HCT116 (cell line): Measurements from ENCODE around the gene CD99L2. TPM values are rescaled to one million over a fixed set of nuclear protein-coding genes. Genes with fewer than 3 reads are reported as not detected.

ENCODE experiments used
- ATAC-seq: fragments of 200-7000 bp; cut with Tn5 transposase; 2 replicates; pipeline ENCODE4 v1.9.1; 2020; ENCODE audit warnings: mild to moderate bottlenecking, moderate library complexity
- BruUV-seq: library from RNA; stranded (reverse); fragments of 400-500 nt; replicated peaks from 2 replicates; lab custom pipeline; 2021; lab: Mats Ljungman, UMichigan
- CTCF ChIA-PET: fragments of 300-600 bp; sonication (Branson Sonifier 250); formaldehyde crosslinking; loops from one replicate; lab custom pipeline; 2021; ENCODE audit warnings: antibody characterized with exemption; lab: Charles Lee
- POLR2A ChIA-PET: fragments of 300-600, 350-600 bp; sonication (Branson Sonifier 250); formaldehyde crosslinking; loops from one replicate; lab custom pipeline; 2021; ENCODE audit warnings: antibody characterized with exemption; lab: Charles Lee
- RAD21 ChIA-PET, 2 experiments: fragments of 300-600 bp; sonication (Branson Sonifier 250); formaldehyde crosslinking; loops; one replicate each; lab custom pipeline; 2023; ENCODE audit warnings: low total read pairs in 2 of 2; ENCODE audit not compliant: uncharacterized antibody in 2 of 2, unreplicated experiment in 2 of 2, low non-redundant PET in 1 of 2; lab: Charles Lee
- DNase-seq: peaks from one replicate; pipeline ENCODE4 v3.0.0-alpha.2; 2010; ENCODE audit warnings: low read depth, low spot score
- H2AFZ ChIP-seq: fragments of 200-600 bp; shearing (Covaris generic), sonication (generic); 2 replicates; pipeline ENCODE4 v1.6.1; 2017; ENCODE audit warnings: low read depth, mixed run types, mixed read lengths, antibody characterized with exemption, low read length; ENCODE audit not compliant: poor library complexity, severe bottlenecking
- H3K27ac ChIP-seq: 2 replicates; pipeline ENCODE4 v1.5.1; 2012; ENCODE audit warnings: low read depth, low read length
- H3K27me3 ChIP-seq: fragments of 200-600 bp; sonication (generic); 2 replicates; pipeline ENCODE4 v1.6.1; 2016; ENCODE audit warnings: mixed run types, low read length, mixed read lengths; ENCODE audit not compliant: insufficient read depth
- H3K36me3 ChIP-seq, 2 experiments: fragments of 200-500 bp in 1 of 2; fragments of 200-600 bp in 1 of 2; sonication (Bioruptor generic) in 1 of 2; sonication (generic) in 1 of 2; 2 replicates each; pipeline versions ENCODE4 v1.5.1 to v1.6.1; 2014 to 2016; ENCODE audit warnings: low read length in 2 of 2, inconsistent platforms in 1 of 2, mixed read lengths in 1 of 2, mixed run types in 1 of 2; ENCODE audit not compliant: insufficient read depth in 2 of 2, control insufficient read depth in 1 of 2
- H3K4me1 ChIP-seq, 2 experiments: fragments of 200-600 bp in 1 of 2; sonication (generic) in 1 of 2; 2 replicates each; pipeline versions ENCODE4 v1.5.1 to v1.6.1; 2012 to 2017; ENCODE audit warnings: low read length in 2 of 2, inconsistent platforms in 1 of 2, mild to moderate bottlenecking in 1 of 2, mixed read lengths in 1 of 2, mixed run types in 1 of 2, moderate library complexity in 1 of 2; ENCODE audit not compliant: insufficient read depth in 2 of 2, control insufficient read depth in 1 of 2
- H3K4me2 ChIP-seq: fragments of 200-600 bp; sonication (generic); 2 replicates; pipeline ENCODE4 v1.6.1; 2017; ENCODE audit warnings: mixed run types, low read length, mixed read lengths
- H3K4me3 ChIP-seq, 2 experiments: fragments of 200-600 bp in 1 of 2; sonication (generic) in 1 of 2; replicated peaks in 1 of 2; 2 replicates each; pipeline ENCODE4 v1.5.1; 2011 to 2016; ENCODE audit warnings: low read length in 2 of 2, control low read depth in 1 of 2, low read depth in 1 of 2, mild to moderate bottlenecking in 1 of 2, mixed read lengths in 1 of 2, mixed run types in 1 of 2
- H3K79me2 ChIP-seq: fragments of 200-600 bp; sonication (generic); 2 replicates; pipeline ENCODE4 v1.6.1; 2017; ENCODE audit warnings: mild to moderate bottlenecking, mixed run types, low read length, moderate library complexity, mixed read lengths; ENCODE audit not compliant: insufficient read depth
- H3K9ac ChIP-seq: fragments of 200-600 bp; sonication (generic); 2 replicates; pipeline ENCODE4 v1.6.1; 2016; ENCODE audit warnings: low read length, mixed read lengths
- H3K9me2 ChIP-seq: fragments of 200-600 bp; sonication (generic), shearing (Covaris generic); 2 replicates; pipeline ENCODE4 v1.6.1; 2017; ENCODE audit warnings: mixed run types, mild to moderate bottlenecking, moderate library complexity; ENCODE audit not compliant: insufficient read depth
- H3K9me3 ChIP-seq, 2 experiments: fragments of 200-500 bp in 1 of 2; fragments of 200-600 bp in 1 of 2; sonication (Bioruptor generic) in 1 of 2; sonication (generic) in 1 of 2; 2 replicates each; pipeline ENCODE4 v1.6.1; 2014 to 2017; ENCODE audit warnings: low read length in 2 of 2, mixed read lengths in 2 of 2, inconsistent platforms in 1 of 2, low read depth in 1 of 2, mild to moderate bottlenecking in 1 of 2, mixed run types in 1 of 2, moderate library complexity in 1 of 2; ENCODE audit not compliant: control insufficient read depth in 1 of 2, insufficient read depth in 1 of 2
- H4K20me1 ChIP-seq: fragments of 200-600 bp; sonication (generic), shearing (Covaris generic); 2 replicates; pipeline ENCODE4 v1.6.1; 2017; ENCODE audit warnings: mixed run types, mild to moderate bottlenecking, moderate library complexity; ENCODE audit not compliant: insufficient read depth
- CEBPB ChIP-seq: IDR thresholded peaks from 2 replicates; pipeline ENCODE4 v1.6.1; 2012; ENCODE audit warnings: low read depth
- ELF1 ChIP-seq: IDR thresholded peaks from 2 replicates; pipeline ENCODE4 v1.6.1; 2012; ENCODE audit warnings: low read depth, borderline replicate concordance
- EZH2 ChIP-seq: fragments of 200-600 bp; sonication (generic); IDR thresholded peaks from 2 replicates; pipeline ENCODE4 v1.6.1; 2017; ENCODE audit warnings: antibody characterized with exemption, mixed run types
- EZH2phosphoT487 ChIP-seq: fragments of 200-600 bp; IDR thresholded peaks from 2 replicates; pipeline ENCODE4 v1.6.1; 2018; ENCODE audit warnings: antibody characterized with exemption, borderline replicate concordance
- POLR2AphosphoS5 ChIP-seq: IDR thresholded peaks from 2 replicates; pipeline ENCODE4 v1.6.1; 2011; ENCODE audit warnings: mild to moderate bottlenecking, low read depth, low read length, moderate library complexity
- RAD21 ChIP-seq: IDR thresholded peaks from 2 replicates; pipeline ENCODE4 v1.6.1; 2012; ENCODE audit warnings: low read depth, mild to moderate bottlenecking
- SP1 ChIP-seq: IDR thresholded peaks from 2 replicates; pipeline ENCODE4 v1.6.1; 2012; ENCODE audit warnings: low read depth
- SRF ChIP-seq: IDR thresholded peaks from 2 replicates; pipeline ENCODE4 v1.6.1; 2012; ENCODE audit warnings: low read depth
- TCF7L2 ChIP-seq: IDR thresholded peaks from 2 replicates; pipeline ENCODE4 v1.7.0; 2011; ENCODE audit warnings: borderline replicate concordance, inconsistent platforms; ENCODE audit not compliant: insufficient read depth, insufficient read length; ENCODE audit errors: extremely low read depth
- YY1 ChIP-seq: IDR thresholded peaks from 2 replicates; pipeline ENCODE4 v1.6.1; 2011; ENCODE audit warnings: low read length, low read depth, moderate library complexity, mild to moderate bottlenecking; ENCODE audit not compliant: insufficient replicate concordance; ENCODE audit errors: extremely low read depth
- ZFX ChIP-seq: fragments of 450-650 bp; IDR thresholded peaks from 2 replicates; pipeline ENCODE4 v1.6.1; 2017
- intact Hi-C: fragments of 100-400 bp; cut with micrococcal nuclease; formaldehyde crosslinking; loops from 2 replicates; pipeline ENCODE4 v1.10.0; 2022
- total RNA-seq: library from RNA; stranded (reverse); gene quantifications from one replicate; pipeline ENCODE4 v1.2.1, GENCODE V29; 2021; ENCODE audit not compliant: unreplicated experiment
- TF ChIP-seq, protein P1 (sequence below), 3 experiments: fragments of 200-600 bp in 1 of 3; sonication (generic) in 1 of 3; IDR thresholded peaks in 2 of 3; conservative IDR thresholded peaks in 1 of 3; 2 replicates each; pipeline ENCODE4 v1.5.1; 2012 to 2017; ENCODE audit warnings: low read depth in 2 of 3, low read length in 2 of 3, antibody characterized with exemption in 1 of 3, borderline replicate concordance in 1 of 3, control low read depth in 1 of 3, mild to moderate bottlenecking in 1 of 3, mixed read lengths in 1 of 3, mixed run types in 1 of 3, moderate library complexity in 1 of 3; ENCODE audit not compliant: insufficient read depth in 1 of 3
- TF ChIP-seq, protein P2 (sequence below): IDR thresholded peaks from 2 replicates; pipeline ENCODE4 v1.6.1; 2012

CD99L2 gene
- total RNA-seq, 1 experiment from 2014 or later: 6.2 TPM

DNA sequence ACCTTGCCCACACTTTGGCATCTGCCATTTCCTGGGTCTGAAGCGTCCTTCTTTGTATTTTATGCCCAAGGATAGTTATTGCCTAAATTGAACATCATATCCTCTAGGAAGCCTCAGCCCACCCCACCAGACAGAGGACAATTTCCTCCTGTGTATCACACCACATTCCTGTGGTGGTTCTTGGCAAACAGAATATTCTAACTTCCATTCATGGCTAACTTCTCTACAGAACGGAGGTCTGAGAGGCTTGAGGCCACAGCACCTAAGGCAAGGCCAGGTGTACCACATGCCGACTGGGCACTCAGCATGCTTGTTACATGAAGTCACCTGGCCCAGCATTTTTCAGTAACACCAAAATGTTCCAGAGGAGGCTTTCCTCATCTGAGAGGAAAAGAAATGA, 42.4 kb downstream of the CD99L2 start:
- H3K9ac ChIP-seq: no peak overlapping the region
- H3K4me3 ChIP-seq: no peak overlapping the region
- no peak overlapping the region for H2AFZ ChIP-seq
- no peak for DNase-seq
- no peaks in the 10 kb centered on the region for H3K36me3 ChIP-seq
- TF ChIP-seq SRF: no peak
- no peak for TF ChIP-seq SP1
- TF ChIP-seq, protein P1, sequence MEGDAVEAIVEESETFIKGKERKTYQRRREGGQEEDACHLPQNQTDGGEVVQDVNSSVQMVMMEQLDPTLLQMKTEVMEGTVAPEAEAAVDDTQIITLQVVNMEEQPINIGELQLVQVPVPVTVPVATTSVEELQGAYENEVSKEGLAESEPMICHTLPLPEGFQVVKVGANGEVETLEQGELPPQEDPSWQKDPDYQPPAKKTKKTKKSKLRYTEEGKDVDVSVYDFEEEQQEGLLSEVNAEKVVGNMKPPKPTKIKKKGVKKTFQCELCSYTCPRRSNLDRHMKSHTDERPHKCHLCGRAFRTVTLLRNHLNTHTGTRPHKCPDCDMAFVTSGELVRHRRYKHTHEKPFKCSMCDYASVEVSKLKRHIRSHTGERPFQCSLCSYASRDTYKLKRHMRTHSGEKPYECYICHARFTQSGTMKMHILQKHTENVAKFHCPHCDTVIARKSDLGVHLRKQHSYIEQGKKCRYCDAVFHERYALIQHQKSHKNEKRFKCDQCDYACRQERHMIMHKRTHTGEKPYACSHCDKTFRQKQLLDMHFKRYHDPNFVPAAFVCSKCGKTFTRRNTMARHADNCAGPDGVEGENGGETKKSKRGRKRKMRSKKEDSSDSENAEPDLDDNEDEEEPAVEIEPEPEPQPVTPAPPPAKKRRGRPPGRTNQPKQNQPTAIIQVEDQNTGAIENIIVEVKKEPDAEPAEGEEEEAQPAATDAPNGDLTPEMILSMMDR (IDR thresholded peaks at IDR 0.05 in 2 of 3, conservative IDR thresholded peaks at IDR 0.05 in 1 of 3; ENCODE audit: borderline replicate concordance in 1 of 3, insufficient read depth in 1 of 3, low read depth in 2 of 3, low read length in 2 of 3): no peak
- TF ChIP-seq YY1: no peak
- no peak for TF ChIP-seq EZH2phosphoT487
- no peak for TF ChIP-seq TCF7L2
- TF ChIP-seq ELF1: no peak
- TF ChIP-seq ZFX: no peak
- TF ChIP-seq, protein P2, sequence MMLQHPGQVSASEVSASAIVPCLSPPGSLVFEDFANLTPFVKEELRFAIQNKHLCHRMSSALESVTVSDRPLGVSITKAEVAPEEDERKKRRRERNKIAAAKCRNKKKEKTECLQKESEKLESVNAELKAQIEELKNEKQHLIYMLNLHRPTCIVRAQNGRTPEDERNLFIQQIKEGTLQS: no peak
- no peak for TF ChIP-seq POLR2AphosphoS5
- no peak for TF ChIP-seq RAD21
- no peak for TF ChIP-seq EZH2
- no peak for TF ChIP-seq CEBPB
- no peak overlapping the region for H3K27ac ChIP-seq
- no peaks in the 10 kb centered on the region for H3K4me1 ChIP-seq
- no peaks in the 10 kb centered on the region for H3K9me2 ChIP-seq
- ChIA-PET POLR2A (no interaction called here), RAD21 (no interaction called here), CTCF (no interaction called here)
- no peak for ATAC-seq
- no peak overlapping the region for H3K4me2 ChIP-seq
- H4K20me1 ChIP-seq: no peaks in the 10 kb centered on the region
- no peaks in the 10 kb centered on the region for H3K27me3 ChIP-seq
- H3K79me2 ChIP-seq: no peaks in the 10 kb centered on the region
- no peaks in the 10 kb centered on the region for H3K9me3 ChIP-seq
- intact Hi-C loops: loop anchor here (5.0 kb wide), 1 partner anchor 291 kb away; no protein-coding TSS in a partner anchor
- BruUV-seq: no TSS peak
